OCI-M2 (cell line): ENCODE measurements around the gene GNA15.

Source experiments
- DNase-seq: peaks from one replicate; lab custom pipeline; 2025; ENCODE audit not compliant: unreplicated experiment; lab: John Stamatoyannopoulos, UW

GNA15 gene

GRCh38 chr19:3204646-3205275 lies 68.9 kb downstream of the GNA15 start:
- no peak for DNase-seq

GRCh38 chr19:3206216-3206953 lies 70.6 kb downstream of the GNA15 start:
- no peak for DNase-seq

- DNase-seq = no peak
These were observed 71.8 kb downstream of the GNA15 start for GRCh38 chr19:3207461-3208242.

- DNase-seq = no peak
These were observed 72.7 kb downstream of the GNA15 start for GRCh38 chr19:3208317-3209207.

GRCh38 chr19:3210347-3211017 lies 74.6 kb downstream of the GNA15 start:
- no peak for DNase-seq

GRCh38 chr19:3211191-3211590 lies 75.4 kb downstream of the GNA15 start:
- no peak for DNase-seq

- DNase-seq = no peak
These were observed 77.3 kb downstream of the GNA15 start for GRCh38 chr19:3213159-3213558.
